KBM-7 (cell line): ENCODE results near the gene CADPS.
A peak's percentile ranks its signal among the peaks of the same experiment; 100 is the strongest.

Experiments used
- DNase-seq: peaks from one replicate; pipeline ENCODE4 v3.0.0-alpha.2; 2015
- in situ Hi-C: fragments of 300-500 bp; cut with MboI; formaldehyde crosslinking; loops from 2 replicates; pipeline ENCODE4 v1.14.3; 2020; ENCODE audit warnings: low sequenced_read_pairs, low pct_unique_long_range_greater_than_20kb, mixed read lengths

Gene CADPS

DNA sequence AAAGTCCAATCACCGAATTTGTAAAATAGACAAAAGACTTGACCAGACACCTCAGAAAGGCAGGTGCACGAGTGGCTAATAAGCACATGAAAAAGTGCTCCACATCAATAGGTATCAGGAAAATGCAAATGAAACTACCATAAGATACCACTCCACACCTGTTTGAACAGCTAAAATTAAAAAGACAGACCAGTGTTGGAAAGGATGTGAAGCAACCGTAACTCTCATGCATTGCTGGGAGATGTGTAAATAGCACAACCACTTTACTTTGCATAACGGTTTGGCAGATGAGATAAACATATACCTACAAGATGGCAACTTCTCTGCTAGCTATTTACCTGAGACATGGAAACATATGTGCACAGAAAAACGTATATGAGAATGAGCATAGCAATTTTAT is 56.9 kb downstream of the CADPS start:
- in situ Hi-C loops, result no loop called here

DNA sequence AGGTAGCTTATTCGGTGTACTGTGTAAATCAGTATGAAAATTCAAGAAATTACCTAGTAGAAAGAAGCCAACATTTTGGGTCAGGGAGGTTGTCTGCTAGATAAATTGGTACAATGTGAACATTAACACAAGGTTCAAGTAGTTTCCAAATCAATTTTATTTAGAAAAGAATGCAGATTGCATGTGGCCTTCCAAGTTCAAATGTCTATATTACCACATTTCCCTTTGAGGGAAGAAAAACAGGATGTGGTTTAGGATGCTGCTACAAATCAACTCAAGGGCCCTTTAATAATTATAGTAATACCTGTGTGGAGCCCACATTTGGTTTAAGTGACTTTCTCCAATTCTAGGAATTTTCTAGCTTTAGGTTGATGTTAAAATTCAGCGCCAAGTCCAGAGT is 57.5 kb downstream of the CADPS start:
- in situ Hi-C loops, result no loop called here
- peak; percentile 3 for DNase-seq

More for the DNA sequence above, 56.9 kb downstream of the CADPS start:
- DNase-seq, result no peak

- DNase-seq, result no peak
- in situ Hi-C loops, result no loop called here
These were observed 59.2 kb downstream of the CADPS start for GRCh38 chr3:62815981-62816380.

DNA sequence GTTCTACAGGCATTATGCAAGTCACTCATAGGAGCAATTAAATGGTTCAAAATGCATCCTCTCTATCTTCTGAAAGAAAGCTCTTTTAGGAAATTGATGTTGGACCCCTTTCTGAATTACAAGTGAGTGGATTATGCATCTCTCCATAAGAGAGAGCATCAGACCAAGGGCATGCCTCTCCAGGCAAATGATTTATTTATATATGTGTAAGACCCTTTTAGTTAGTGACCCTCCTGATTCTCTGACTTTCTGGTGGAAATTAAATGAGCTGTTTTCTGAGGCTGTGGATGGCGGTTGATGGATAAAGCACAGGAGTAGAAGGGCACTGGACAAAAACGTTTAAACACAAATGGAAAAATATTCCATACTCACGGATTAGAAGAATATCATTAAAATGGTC is 62.6 kb downstream of the CADPS start:
- DNase-seq, result no peak
- in situ Hi-C loops, result no loop called here

DNA sequence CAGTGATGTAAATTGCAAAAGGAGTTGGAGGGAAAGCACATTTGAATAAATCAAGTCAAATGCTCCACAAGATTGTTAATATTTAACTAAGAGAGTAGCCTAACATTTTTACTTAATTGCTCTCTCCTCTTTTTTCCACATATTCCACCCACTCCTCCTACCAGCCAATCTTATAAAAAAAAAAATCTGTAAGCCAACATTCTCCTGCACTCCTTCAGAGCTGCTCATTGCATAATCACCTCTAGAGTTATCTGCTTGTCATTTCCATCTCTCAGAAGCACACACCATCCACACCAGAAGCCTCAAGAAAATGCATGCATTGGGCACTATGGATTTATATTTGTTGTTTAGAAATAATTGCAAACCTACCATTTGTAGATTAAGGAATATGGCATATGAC is 64.1 kb downstream of the CADPS start:
- DNase-seq, result no peak
- in situ Hi-C loops, result no loop called here

GRCh38 chr3:62809369-62809768 is 65.8 kb downstream of the CADPS start:
- in situ Hi-C loops, result no loop called here
- DNase-seq, result no peak

GRCh38 chr3:62805580-62806277 is 69.5 kb downstream of the CADPS start:
- in situ Hi-C loops, result no loop called here
- DNase-seq, result no peak

DNA sequence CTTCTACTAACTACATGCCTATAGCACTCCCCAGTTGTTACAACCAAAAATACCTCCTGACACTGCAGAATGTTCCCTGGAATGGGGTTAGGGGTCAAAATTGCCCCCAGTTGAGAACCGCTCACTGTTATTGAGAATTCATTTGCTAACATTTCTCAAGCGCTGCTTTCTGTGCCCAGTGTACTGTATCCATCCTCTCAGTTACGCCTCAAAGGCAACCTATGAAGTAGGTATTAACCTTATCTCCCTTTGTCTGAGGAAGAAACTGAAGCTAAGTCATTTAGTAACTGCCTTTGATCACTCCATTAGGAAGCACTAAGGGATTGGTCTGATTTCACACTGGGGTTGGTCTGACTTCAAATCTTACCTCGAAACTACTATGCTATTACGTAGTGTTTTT is 70.1 kb downstream of the CADPS start:
- no peak for DNase-seq
- in situ Hi-C loops, result no loop called here

- no peak for DNase-seq
- in situ Hi-C loops, result no loop called here
These were observed 71.9 kb downstream of the CADPS start for GRCh38 chr3:62803276-62803675.

DNA sequence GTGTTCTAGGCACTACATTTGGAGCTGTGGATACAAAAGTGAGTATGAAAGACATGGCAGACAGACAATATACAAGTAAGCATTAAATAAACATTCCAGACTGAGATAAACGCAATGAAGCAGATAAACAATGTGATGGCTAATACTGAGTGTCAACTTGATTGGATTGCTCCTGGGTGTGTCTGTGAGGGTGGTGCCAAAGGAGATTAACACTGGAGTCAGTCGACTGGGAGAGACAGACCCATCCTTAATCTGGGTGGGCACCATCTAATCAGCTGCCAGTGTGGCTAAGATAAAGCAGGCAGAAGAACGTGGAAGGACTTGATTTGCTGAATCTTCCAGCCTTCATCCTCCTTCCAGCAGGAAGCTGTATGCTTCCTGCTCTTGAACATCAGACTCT is 77.2 kb downstream of the CADPS start:
- DNase-seq, result no peak
- in situ Hi-C loops, result no loop called here

- in situ Hi-C loops, result no loop called here
- DNase-seq, result no peak
These were observed 78.1 kb downstream of the CADPS start for GRCh38 chr3:62797132-62797531.

DNA sequence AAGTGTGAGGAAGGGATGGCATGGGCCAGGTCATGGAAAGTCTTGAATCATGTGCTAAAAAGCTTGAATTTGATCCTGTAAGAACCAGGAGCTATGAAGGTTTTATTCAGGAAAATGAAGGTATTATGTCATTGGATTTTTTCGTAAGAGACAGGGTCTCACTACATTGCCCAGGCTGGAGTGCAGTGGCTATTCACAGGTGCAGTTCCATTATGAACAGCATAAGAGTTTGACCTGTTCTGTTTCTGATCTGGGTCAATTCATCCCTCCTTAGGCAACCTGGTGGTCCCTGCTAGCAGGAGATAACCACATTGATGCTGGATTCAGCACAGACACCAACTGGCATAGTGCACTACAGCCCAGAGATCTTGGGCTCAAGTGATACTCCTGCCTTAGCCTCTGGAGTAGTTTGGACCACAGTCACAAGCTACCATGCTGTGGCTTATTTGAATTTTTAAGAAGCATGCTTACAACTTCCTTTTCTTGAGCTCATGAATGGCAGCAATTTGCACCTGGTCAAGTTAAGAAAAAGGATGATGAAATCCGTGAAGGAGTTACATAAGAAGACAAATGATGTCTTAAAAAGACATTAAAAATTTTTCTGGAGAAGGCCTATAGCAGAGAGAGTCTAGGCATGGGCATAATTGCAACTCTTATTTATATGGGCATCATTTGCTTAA is 79.1 kb downstream of the CADPS start:
- in situ Hi-C loops, result no loop called here
- DNase-seq, result no peak

- in situ Hi-C loops, result no loop called here
- DNase-seq, result no peak
These were observed 81.3 kb downstream of the CADPS start for GRCh38 chr3:62793946-62794345.

- DNase-seq, result no peak
- in situ Hi-C loops, result no loop called here
These were observed 89.8 kb downstream of the CADPS start for GRCh38 chr3:62785384-62785783.

GRCh38 chr3:62781121-62781520 is 94.1 kb downstream of the CADPS start:
- in situ Hi-C loops, result no loop called here
- no peak for DNase-seq

DNA sequence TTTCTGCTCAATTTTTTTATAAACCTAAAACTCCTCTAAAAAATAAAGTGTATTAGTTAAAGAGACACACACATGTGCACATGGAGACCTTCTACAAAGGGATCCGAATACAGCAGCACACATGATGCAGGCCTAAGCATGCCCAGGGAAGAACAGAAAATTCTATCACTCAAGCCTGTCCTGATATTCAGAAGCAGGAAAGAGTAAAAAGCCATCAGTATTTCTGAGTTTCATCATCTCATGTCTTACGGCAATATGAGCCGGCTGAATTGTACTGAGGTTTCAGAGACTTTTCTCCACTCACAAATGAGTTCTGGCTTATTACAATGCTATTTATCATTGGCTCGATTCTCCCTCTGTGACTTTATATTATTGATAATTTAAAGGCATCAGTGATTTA is 97.5 kb downstream of the CADPS start:
- no peak for DNase-seq
- in situ Hi-C loops, result no loop called here

DNA sequence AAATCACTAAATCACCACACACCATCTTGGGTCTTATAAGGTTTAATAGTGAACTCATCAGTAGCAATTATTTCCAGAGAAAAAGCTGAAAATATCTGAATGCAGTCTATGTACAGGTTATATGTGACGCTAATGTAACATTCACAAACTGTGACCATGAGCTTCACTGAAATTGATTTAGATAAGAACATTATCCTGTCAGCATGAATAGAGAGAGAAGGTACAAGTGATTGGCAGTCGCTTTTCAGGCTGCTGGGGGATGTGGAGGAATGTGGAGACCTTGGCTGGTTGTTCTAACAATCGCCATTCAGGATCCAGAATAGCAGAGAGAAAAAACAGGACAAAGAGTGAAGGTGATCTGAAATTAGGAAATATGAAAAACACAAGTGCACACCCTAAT is 98.1 kb downstream of the CADPS start:
- no peak for DNase-seq
- in situ Hi-C loops, result no loop called here

DNA sequence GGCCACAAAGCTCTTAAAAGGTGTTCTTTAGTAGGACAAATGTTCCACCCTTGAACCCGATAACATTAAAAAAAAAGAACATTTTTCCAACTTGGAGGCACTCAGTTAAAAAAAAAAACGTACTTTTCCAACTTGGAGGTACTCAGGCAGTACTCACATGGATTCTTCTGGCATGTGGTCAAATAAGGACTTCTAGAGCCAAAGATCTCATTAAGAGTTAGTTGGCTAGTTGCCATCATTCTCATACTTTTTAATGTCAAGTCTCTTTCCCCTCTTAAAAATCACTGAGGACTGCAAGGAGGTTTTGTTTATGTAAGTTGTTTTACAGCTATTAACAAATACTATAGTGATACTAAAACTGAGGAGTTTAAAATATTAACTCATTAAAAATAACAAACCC is 101.0 kb downstream of the CADPS start:
- in situ Hi-C loops, result no loop called here
- no peak for DNase-seq

DNA sequence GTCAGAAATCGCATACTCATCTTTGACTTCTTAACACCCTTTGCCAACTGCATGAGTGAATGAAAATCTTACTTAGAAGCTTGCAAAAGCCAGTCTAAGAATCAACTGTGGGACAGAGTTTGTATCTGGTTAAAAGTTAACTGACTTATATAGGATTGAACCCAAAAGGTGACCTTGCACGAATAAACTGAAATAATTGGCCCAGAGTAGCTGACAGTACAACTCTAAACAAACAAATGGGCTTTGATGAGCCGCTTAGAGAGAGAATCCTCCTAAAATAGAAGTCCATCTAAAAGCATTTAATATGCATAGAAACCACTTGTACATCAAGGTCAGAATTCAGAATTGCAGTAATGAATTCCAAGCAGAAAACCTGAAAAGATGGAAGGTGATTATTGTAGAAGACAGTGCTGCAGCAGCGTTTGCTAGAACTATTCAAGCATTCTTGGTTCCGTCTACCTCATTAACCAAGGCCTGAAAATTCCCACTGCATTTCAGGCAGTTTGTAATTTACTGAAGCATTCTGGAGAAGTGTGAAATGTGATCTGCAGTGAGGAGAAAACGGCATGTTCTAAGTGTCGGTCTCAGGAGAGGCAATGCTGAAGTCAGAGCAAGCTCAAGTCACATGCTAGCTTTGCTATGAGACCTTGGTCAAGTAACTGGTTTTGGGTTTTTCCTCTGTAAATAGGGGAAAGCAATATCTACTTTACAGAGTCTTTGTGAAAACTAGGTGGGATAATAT is 103.7 kb downstream of the CADPS start:
- in situ Hi-C loops, result no loop called here
- DNase-seq, result no peak

- in situ Hi-C loops, result no loop called here
- no peak for DNase-seq
These were observed 106.3 kb downstream of the CADPS start for GRCh38 chr3:62768896-62769295.
